ENCODE results near the gene PTPRN2. TPM values are rescaled to one million over a fixed set of nuclear protein-coding genes. Genes with fewer than 3 reads are reported as not detected.

Gene PTPRN2
- total and polyA plus RNA-seq, 2 of the 8 experiments (the other 6 are each of a cell fraction or from before 2014, with no cell fraction given) = 2.6 to 4.5 TPM

GRCh38 chr7:157589680-157590079, 997.9 kb downstream of the PTPRN2 start:
- H3K4me1 ChIP-seq (replicated peaks in 1 of 4; ENCODE audit: control insufficient read depth in 3 of 4, insufficient read depth in 4 of 4, low read length in 3 of 4) = peaks cover 0 to 4% (median 0%) of the 10 kb centered on the region in 4 experiments; a peak in 1 of 7 replicates
- H3K18ac ChIP-seq (ENCODE audit: extremely low read depth, low read length) = no peak overlapping the region
- no peak overlapping the region for H3K4me2 ChIP-seq (ENCODE audit: insufficient read depth in 1 of 2, low read depth in 2 of 2, low read length in 2 of 2)
- H3K9me3 ChIP-seq (ENCODE audit: insufficient read depth in 2 of 2, low read depth in 1 of 2, low read length in 1 of 2) = peaks cover 0 to 10% of the 10 kb centered on the region in 2 experiments; a peak in 1 of 4 replicates
- H4K91ac ChIP-seq (replicated peaks; ENCODE audit: insufficient read length, low read length) = no peak overlapping the region
- FAIRE-seq (no peak), DNase-seq (ENCODE audit: low read depth in 1 of 2, low spot score in 2 of 2) (no peak)
- no peak overlapping the region for H2BK15ac ChIP-seq (ENCODE audit: low read length)
- peaks cover 3 to 12% of the 10 kb centered on the region in 2 experiments for H4K20me1 ChIP-seq (replicated peaks in 1 of 2; ENCODE audit: control insufficient read depth in 1 of 2, insufficient read depth in 2 of 2, low read length in 2 of 2)
- no peak overlapping the region for H2BK5ac ChIP-seq (ENCODE audit: low read depth, low read length)
- no peak overlapping the region for H2AFZ ChIP-seq (ENCODE audit: low read length)
- POLR2A ChIA-PET (ENCODE audit: partially characterized antibody) = no interaction called here
- no peak overlapping the region for H2BK12ac ChIP-seq (ENCODE audit: low read depth, low read length)
- H3K27me3 ChIP-seq (replicated peaks in 1 of 4; ENCODE audit: control insufficient read depth in 3 of 4, extremely low read depth in 1 of 4, insufficient read depth in 3 of 4, low read length in 3 of 4) = peaks cover 39 to 88% (median 79%) of the 10 kb centered on the region in 4 experiments
- H4K8ac ChIP-seq (ENCODE audit: extremely low read depth, insufficient read depth, low read length) = no peak overlapping the region
- WGBS, 2 experiments (ENCODE audit: extremely low coverage in 1 of 2, insufficient coverage in 1 of 2, insufficient read length in 1 of 2, insufficient replicate concordance in 2 of 2, low coverage in 1 of 2, low lambda C conversion rate in 2 of 2, missing lambda C conversion rate in 1 of 2) = 89 to 100% methylated on average over 1 to 11 of the region's 11 CpGs
- CTCF ChIA-PET (ENCODE audit: partially characterized antibody) = interaction anchor here (1.7 kb wide), 1 partner anchor 115 kb away, joined by 5 read pairs; no protein-coding TSS in a partner anchor
- TF ChIP-seq USF2 (IDR thresholded peaks at IDR 0.05; ENCODE audit: low read length) = no peak
- no peak for TF ChIP-seq SUZ12 (IDR thresholded peaks at IDR 0.05; ENCODE audit: low read length)
- TF ChIP-seq TCF12 (IDR thresholded peaks at IDR 0.05; ENCODE audit: low read depth, low read length) = no peak
- TF ChIP-seq CHD2 (IDR thresholded peaks at IDR 0.05; ENCODE audit: low read length) = no peak
- no peak for TF ChIP-seq SIN3A (conservative IDR thresholded peaks at IDR 0.05 in 1 of 2, IDR thresholded peaks at IDR 0.05 in 1 of 2; ENCODE audit: low read depth in 1 of 2, low read length in 2 of 2)
- no peak for TF ChIP-seq NRF1 (IDR thresholded peaks at IDR 0.05; ENCODE audit: low read depth, low read length)
- no peak overlapping the region for H3K9ac ChIP-seq (replicated peaks in 1 of 4; ENCODE audit: extremely low read depth in 1 of 4, low read depth in 3 of 4, low read length in 3 of 4)
- no peak overlapping the region for H3K4me3 ChIP-seq (ENCODE audit: extremely low read depth in 1 of 4, insufficient read depth in 2 of 4, low read depth in 3 of 4, low read length in 4 of 4)
- H3K23ac ChIP-seq (ENCODE audit: insufficient read length) = no peak overlapping the region
- no peaks in the 10 kb centered on the region for H3K79me2 ChIP-seq (ENCODE audit: control insufficient read depth in 1 of 2, insufficient read depth in 2 of 2, low read length in 2 of 2)
- H2BK120ac ChIP-seq (replicated peaks; ENCODE audit: low read depth, low read length) = no peak overlapping the region
- H2AK5ac ChIP-seq (ENCODE audit: low read depth, low read length) = no peak overlapping the region
- no peaks in the 10 kb centered on the region for H3K23me2 ChIP-seq (ENCODE audit: low read depth, low read length)
- H3K79me1 ChIP-seq (ENCODE audit: low read depth, low read length) = no peaks in the 10 kb centered on the region
- no peak overlapping the region for H3K56ac ChIP-seq (replicated peaks; ENCODE audit: insufficient read length, low read depth, low read length)
- H3K4ac ChIP-seq (replicated peaks; ENCODE audit: insufficient read length, low read depth, low read length) = no peak overlapping the region
- H3K36me3 ChIP-seq (ENCODE audit: control insufficient read depth in 2 of 4, insufficient read depth in 4 of 4, low read length in 3 of 4) = no peaks in the 10 kb centered on the region; a peak in 1 of 8 replicates
- H4K5ac ChIP-seq (ENCODE audit: insufficient read length, low read depth, low read length) = no peak overlapping the region
- H2BK20ac ChIP-seq (ENCODE audit: low read length) = no peak overlapping the region
- H3K27ac ChIP-seq (ENCODE audit: low read depth, low read length) = no peak overlapping the region
- H3K14ac ChIP-seq (ENCODE audit: insufficient read length) = no peak overlapping the region

Measured in H1 (cell line).